GM12872 (cell line): ENCODE results near the gene DUS1L.

Source experiments
- TF ChIP-seq, protein P1 (sequence below): IDR thresholded peaks from 3 replicates; pipeline ENCODE4 v1.5.1; 2011; ENCODE audit warnings: low read depth, mild to moderate bottlenecking, low read length, moderate library complexity; ENCODE audit not compliant: insufficient read depth

DUS1L gene

DNA sequence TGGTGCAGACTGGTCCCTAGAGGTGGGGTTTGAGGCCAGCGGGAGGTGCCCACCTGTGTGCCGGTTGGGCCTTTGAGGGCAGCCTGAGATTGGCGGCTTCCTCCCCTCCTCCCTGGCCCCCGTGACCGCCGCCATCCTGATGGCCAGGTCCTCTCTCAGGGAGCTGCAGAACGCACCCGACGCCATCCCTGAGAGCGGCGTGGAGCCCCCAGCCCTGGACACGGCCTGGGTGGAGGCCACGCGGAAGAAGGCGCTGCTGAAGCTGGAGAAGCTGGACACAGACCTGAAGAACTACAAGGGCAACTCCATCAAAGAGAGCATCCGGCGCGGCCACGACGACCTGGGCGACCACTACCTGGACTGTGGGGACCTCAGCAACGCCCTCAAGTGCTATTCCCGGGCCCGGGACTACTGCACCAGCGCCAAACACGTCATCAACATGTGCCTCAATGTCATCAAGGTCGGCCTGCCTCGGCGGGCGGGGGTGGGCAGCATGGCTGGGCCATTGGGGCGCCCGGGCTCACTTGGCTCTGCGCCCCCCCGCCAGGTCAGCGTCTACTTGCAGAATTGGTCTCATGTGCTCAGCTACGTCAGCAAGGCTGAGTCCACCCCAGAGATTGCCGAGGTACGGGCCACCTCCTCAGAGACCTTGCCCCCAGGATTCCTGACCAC is 11.1 kb downstream of the DUS1L start:
- TF ChIP-seq, protein P1, sequence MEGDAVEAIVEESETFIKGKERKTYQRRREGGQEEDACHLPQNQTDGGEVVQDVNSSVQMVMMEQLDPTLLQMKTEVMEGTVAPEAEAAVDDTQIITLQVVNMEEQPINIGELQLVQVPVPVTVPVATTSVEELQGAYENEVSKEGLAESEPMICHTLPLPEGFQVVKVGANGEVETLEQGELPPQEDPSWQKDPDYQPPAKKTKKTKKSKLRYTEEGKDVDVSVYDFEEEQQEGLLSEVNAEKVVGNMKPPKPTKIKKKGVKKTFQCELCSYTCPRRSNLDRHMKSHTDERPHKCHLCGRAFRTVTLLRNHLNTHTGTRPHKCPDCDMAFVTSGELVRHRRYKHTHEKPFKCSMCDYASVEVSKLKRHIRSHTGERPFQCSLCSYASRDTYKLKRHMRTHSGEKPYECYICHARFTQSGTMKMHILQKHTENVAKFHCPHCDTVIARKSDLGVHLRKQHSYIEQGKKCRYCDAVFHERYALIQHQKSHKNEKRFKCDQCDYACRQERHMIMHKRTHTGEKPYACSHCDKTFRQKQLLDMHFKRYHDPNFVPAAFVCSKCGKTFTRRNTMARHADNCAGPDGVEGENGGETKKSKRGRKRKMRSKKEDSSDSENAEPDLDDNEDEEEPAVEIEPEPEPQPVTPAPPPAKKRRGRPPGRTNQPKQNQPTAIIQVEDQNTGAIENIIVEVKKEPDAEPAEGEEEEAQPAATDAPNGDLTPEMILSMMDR: no peak

DNA sequence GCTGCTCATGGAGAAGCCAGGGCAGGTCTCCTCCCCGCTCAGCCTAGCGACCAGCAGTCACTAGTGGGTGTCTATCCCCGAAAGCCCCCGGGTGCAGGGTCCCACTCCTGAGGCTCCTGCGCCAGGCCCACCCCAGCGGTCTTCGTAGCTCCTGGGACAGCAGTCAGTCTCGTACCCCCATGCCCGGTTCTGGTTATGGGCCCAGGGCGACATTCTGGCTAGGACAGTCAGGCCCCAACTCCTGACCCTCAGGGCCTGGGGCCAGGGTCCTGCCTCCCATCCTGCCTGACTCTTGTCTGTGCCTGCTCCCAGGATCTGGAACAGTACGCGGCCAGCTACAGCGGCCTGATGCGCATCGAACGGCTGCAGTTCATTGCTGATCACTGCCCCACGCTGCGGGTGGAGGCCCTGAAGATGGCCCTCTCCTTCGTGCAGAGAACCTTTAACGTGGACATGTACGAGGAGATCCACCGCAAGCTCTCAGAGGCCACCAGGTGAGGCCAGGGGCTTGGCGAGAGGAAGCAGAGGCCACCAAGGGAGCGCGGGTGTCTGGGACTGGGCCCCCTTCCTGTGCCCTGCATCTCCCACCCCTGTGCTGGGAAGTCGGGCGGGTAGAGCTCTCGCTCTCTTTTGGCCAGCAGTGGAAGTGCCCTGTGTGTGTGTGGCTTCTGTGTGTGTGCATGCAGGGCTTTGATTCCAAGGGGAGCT is 11.9 kb downstream of the DUS1L start:
- TF ChIP-seq, protein P1: no peak

DNA sequence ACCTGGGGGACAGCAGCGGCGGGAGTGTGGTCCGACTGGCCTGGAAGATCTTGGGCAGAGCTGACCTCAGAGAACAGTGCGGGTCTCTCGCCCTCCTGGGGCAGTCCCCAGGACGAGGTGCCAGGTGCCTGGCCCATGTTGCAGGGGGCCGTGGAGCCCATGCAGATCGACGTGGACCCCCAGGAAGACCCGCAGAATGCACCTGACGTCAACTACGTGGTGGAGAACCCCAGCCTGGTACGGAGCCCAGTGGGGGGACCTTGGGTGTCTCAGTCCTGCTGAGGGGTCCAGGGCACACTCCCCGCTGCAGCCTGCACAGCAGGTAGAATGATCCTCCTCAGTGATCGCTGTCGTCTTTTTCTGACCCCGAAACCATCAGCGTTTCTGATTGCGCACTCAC is 12.5 kb downstream of the DUS1L start:
- TF ChIP-seq, protein P1: no peak

DNA sequence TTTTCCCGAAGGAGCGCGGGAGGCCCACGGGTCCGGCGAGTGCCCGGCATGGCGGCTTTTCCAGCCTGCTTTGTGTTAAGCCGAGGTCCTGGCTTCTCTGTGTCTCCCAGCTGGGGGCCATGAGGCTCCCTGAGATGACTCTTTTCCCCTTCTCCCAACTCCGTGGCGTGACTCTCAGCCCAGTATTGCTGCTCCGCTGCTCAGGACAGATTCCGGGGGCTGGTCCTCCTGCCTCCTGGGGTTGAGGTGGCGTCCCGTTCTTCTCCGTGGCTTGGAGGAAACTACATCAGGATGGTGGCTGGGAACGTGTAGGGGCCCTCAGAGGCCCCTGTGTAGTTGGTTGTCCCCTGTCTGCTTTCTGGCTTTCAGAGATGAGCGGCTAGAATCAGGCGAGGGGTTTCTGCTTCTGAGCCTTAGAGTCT is 13.0 kb downstream of the DUS1L start:
- TF ChIP-seq, protein P1: no peak

- TF ChIP-seq, protein P1: no peak
Observed at GRCh38 chr17:82051776-82052637, 13.6 kb downstream of the DUS1L start, which contains the start of the genes GPS1 and RFNG. Gene GPS1, plus strand, starts transcription at chr17:82051898. Its CDS starts 34 bp downstream, at chr17:82051932. Gene RFNG, minus strand, starts transcription at chr17:82051811. Its CDS starts 45 bp downstream, at chr17:82051766.

- TF ChIP-seq, protein P1: no peak
Observed at GRCh38 chr17:82050761-82051641, 14.6 kb downstream of the DUS1L start.
